ENCODE results near the gene OR4D2. TPM values are rescaled to one million over a fixed set of nuclear protein-coding genes. Genes with fewer than 3 reads are reported as not detected.

The OR4D2 gene
- total and polyA plus RNA-seq, 2 of the 13 experiments (the other 11 are each of a cell fraction or from before 2014, with no cell fraction given): not detected

DNA sequence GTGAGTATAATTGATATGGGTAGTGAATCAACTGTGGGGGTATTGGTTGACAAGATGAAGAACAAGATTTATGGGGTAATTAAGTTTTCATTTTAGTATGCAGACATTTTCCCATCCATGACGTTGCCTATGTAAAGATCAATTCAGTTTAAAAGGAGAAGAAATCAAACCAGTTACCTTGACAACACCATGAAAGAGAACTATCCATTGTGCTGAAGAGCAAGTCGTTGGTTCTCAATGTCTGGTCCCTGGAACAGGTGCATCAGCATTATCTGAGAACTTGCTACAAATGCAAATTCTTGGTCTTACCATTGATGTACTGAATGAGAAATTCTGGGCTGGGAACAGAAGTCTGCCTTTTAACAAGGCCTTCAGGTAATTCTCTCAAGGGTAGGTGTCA, 801 bp upstream of the OR4D2 start:
- Histone ChIP-seq H3K4me3 (replicated peaks in 1 of 3; ENCODE audit: insufficient read depth in 1 of 3, low read depth in 2 of 3, low read length in 3 of 3) (no peak overlapping the region), H3K27ac (ENCODE audit: extremely low read length, insufficient read depth, low read length) (no peak overlapping the region), H3K27me3 (ENCODE audit: control insufficient read depth in 1 of 2, insufficient read depth in 2 of 2, low read length in 2 of 2) (peaks cover 2 to 31% of the 10 kb centered on the region in 2 experiments; a peak in 4 of 5 replicates), H3K4me2 (ENCODE audit: low read depth, low read length) (no peak overlapping the region), H2AFZ (ENCODE audit: low read length) (no peak overlapping the region), H4K20me1 (ENCODE audit: insufficient read depth, low read length) (no peaks in the 10 kb centered on the region), H3K4me1 (ENCODE audit: insufficient read depth, low read length) (no peaks in the 10 kb centered on the region), H3K9me3 (ENCODE audit: low read length) (no peaks in the 10 kb centered on the region), H3K36me3 (replicated peaks in 1 of 2; ENCODE audit: control insufficient read depth in 1 of 2, insufficient read depth in 2 of 2, low read length in 2 of 2) (no peaks in the 10 kb centered on the region), H3K79me2 (ENCODE audit: insufficient read depth, low read length) (no peaks in the 10 kb centered on the region), H3K9ac (ENCODE audit: insufficient read depth, low read depth, low read length) (no peak overlapping the region)
- ATAC-seq: no peak
- intact Hi-C loops (cut with micrococcal nuclease; ENCODE audit: unreplicated experiment): no loop called here
- CTCF ChIA-PET (ENCODE audit: low intra/inter-chr PET ratio, low total read pairs): no interaction called here
- TF ChIP-seq, protein P1, sequence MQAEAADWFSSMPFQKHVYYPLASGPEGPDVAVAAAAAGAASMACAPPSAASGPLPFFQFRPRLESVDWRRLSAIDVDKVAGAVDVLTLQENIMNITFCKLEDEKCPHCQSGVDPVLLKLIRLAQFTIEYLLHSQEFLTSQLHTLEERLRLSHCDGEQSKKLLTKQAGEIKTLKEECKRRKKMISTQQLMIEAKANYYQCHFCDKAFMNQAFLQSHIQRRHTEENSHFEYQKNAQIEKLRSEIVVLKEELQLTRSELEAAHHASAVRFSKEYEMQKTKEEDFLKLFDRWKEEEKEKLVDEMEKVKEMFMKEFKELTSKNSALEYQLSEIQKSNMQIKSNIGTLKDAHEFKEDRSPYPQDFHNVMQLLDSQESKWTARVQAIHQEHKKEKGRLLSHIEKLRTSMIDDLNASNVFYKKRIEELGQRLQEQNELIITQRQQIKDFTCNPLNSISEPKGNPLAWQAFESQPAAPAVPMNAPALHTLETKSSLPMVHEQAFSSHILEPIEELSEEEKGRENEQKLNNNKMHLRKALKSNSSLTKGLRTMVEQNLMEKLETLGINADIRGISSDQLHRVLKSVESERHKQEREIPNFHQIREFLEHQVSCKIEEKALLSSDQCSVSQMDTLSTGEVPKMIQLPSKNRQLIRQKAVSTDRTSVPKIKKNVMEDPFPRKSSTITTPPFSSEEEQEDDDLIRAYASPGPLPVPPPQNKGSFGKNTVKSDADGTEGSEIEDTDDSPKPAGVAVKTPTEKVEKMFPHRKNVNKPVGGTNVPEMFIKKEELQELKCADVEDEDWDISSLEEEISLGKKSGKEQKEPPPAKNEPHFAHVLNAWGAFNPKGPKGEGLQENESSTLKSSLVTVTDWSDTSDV (CRISPR knock-in tag; IDR thresholded peaks at IDR 0.05): no peak
- TF ChIP-seq, protein P2, sequence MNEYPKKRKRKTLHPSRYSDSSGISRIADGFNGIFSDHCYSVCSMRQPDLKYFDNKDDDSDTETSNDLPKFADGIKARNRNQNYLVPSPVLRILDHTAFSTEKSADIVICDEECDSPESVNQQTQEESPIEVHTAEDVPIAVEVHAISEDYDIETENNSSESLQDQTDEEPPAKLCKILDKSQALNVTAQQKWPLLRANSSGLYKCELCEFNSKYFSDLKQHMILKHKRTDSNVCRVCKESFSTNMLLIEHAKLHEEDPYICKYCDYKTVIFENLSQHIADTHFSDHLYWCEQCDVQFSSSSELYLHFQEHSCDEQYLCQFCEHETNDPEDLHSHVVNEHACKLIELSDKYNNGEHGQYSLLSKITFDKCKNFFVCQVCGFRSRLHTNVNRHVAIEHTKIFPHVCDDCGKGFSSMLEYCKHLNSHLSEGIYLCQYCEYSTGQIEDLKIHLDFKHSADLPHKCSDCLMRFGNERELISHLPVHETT (CRISPR knock-in tag; conservative IDR thresholded peaks at IDR 0.05): no peak
- TF ChIP-seq MIER2 (CRISPR knock-in tag; IDR thresholded peaks at IDR 0.05) (peak; percentile 83; the same call in 1 of the 2 replicates), ZNF510 (CRISPR knock-in tag; IDR thresholded peaks at IDR 0.05; ENCODE audit: low read depth) (no peak), NR1H2 (CRISPR knock-in tag; IDR thresholded peaks at IDR 0.05; ENCODE audit: borderline replicate concordance, low read depth) (no peak), SMARCE1 (IDR thresholded peaks at IDR 0.05; ENCODE audit: borderline replicate concordance) (no peak), SP140L (CRISPR knock-in tag; IDR thresholded peaks at IDR 0.05; ENCODE audit: borderline replicate concordance) (no peak), CHD4 (IDR thresholded peaks at IDR 0.05; ENCODE audit: borderline replicate concordance, low read length) (no peak), ZNF263 (CRISPR knock-in tag; IDR thresholded peaks at IDR 0.05) (no peak), TARDBP (CRISPR knock-in tag; IDR thresholded peaks at IDR 0.05) (no peak), ZNF773 (CRISPR knock-in tag; IDR thresholded peaks at IDR 0.05; ENCODE audit: borderline replicate concordance) (no peak), KMT2B (CRISPR knock-in tag; IDR thresholded peaks at IDR 0.05) (no peak), ZBTB38 (CRISPR knock-in tag; IDR thresholded peaks at IDR 0.05) (no peak)
- TF ChIP-seq, protein P3, sequence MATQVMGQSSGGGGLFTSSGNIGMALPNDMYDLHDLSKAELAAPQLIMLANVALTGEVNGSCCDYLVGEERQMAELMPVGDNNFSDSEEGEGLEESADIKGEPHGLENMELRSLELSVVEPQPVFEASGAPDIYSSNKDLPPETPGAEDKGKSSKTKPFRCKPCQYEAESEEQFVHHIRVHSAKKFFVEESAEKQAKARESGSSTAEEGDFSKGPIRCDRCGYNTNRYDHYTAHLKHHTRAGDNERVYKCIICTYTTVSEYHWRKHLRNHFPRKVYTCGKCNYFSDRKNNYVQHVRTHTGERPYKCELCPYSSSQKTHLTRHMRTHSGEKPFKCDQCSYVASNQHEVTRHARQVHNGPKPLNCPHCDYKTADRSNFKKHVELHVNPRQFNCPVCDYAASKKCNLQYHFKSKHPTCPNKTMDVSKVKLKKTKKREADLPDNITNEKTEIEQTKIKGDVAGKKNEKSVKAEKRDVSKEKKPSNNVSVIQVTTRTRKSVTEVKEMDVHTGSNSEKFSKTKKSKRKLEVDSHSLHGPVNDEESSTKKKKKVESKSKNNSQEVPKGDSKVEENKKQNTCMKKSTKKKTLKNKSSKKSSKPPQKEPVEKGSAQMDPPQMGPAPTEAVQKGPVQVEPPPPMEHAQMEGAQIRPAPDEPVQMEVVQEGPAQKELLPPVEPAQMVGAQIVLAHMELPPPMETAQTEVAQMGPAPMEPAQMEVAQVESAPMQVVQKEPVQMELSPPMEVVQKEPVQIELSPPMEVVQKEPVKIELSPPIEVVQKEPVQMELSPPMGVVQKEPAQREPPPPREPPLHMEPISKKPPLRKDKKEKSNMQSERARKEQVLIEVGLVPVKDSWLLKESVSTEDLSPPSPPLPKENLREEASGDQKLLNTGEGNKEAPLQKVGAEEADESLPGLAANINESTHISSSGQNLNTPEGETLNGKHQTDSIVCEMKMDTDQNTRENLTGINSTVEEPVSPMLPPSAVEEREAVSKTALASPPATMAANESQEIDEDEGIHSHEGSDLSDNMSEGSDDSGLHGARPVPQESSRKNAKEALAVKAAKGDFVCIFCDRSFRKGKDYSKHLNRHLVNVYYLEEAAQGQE (IDR thresholded peaks at IDR 0.05; ENCODE audit: borderline replicate concordance in 1 of 2, low read depth in 1 of 2, low read length in 2 of 2): peak; percentile 33 to 89
- TF ChIP-seq, protein P4, sequence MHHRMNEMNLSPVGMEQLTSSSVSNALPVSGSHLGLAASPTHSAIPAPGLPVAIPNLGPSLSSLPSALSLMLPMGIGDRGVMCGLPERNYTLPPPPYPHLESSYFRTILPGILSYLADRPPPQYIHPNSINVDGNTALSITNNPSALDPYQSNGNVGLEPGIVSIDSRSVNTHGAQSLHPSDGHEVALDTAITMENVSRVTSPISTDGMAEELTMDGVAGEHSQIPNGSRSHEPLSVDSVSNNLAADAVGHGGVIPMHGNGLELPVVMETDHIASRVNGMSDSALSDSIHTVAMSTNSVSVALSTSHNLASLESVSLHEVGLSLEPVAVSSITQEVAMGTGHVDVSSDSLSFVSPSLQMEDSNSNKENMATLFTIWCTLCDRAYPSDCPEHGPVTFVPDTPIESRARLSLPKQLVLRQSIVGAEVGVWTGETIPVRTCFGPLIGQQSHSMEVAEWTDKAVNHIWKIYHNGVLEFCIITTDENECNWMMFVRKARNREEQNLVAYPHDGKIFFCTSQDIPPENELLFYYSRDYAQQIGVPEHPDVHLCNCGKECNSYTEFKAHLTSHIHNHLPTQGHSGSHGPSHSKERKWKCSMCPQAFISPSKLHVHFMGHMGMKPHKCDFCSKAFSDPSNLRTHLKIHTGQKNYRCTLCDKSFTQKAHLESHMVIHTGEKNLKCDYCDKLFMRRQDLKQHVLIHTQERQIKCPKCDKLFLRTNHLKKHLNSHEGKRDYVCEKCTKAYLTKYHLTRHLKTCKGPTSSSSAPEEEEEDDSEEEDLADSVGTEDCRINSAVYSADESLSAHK (CRISPR knock-in tag; IDR thresholded peaks at IDR 0.05; ENCODE audit: borderline replicate concordance): no peak
- BruUV-seq (replicated peaks): no TSS peak
- POLR2A ChIA-PET: no interaction called here
- DNase-seq (ENCODE audit: low spot score): no peak
- FAIRE-seq: no peak
- 0% methylated on average over 2 of the region's 2 CpGs for WGBS (ENCODE audit: low lambda C conversion rate)
- in situ Hi-C loops (cut with HindIII; ENCODE audit: extremely low pct_ligation_motif_present, low pct_unique_long_range_greater_than_20kb): no loop called here

Measured in HepG2 (cell line).